HG03439 (cell line): Measurements from ENCODE around the gene TBC1D22A.

Source experiments
- ATAC-seq: cut with Tn5 transposase; IDR thresholded peaks from one replicate; pipeline ENCODE4 v1.9.1; 2021; ENCODE audit warnings: mild to moderate bottlenecking, moderate library complexity; ENCODE audit not compliant: unreplicated experiment

TBC1D22A gene

DNA sequence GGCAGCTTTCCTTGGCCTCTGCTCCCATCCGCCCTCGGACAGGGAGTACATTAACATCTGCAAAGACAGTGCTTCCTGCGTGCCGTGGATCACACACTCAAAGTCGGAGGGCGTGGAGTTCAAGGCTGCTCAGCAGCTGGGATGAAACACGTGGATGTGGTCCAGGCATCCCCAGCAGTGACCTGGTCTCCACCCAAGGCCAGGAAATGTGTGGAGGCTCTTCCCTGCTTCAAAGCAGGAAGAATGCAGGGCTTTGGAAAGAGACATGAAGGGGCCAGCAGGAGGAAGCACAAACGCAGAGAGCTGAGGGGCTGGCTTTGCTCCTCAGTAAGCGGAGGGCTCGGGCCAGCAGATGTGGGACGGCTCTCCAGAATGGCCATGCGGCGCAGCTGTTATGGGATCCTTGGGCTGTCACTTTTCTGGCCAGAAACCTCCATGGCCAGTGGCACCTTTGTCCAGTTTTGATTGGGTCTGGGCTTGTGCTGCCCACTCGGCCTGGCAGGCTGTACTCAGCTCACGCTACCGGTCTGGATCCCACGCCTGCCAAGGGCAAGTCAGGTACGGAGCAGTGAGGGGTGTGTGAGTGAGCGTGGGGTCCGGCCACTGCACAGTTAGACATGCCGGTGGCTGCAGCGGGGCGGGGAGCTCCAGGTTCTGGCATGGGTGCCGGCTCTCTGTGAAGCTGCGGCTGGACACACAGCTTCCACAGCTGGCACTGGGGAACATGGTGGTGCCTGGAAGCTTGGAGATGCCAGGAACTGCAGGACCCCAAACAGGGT lies 438.0 kb downstream of the TBC1D22A start:
- ATAC-seq, result no peak

DNA sequence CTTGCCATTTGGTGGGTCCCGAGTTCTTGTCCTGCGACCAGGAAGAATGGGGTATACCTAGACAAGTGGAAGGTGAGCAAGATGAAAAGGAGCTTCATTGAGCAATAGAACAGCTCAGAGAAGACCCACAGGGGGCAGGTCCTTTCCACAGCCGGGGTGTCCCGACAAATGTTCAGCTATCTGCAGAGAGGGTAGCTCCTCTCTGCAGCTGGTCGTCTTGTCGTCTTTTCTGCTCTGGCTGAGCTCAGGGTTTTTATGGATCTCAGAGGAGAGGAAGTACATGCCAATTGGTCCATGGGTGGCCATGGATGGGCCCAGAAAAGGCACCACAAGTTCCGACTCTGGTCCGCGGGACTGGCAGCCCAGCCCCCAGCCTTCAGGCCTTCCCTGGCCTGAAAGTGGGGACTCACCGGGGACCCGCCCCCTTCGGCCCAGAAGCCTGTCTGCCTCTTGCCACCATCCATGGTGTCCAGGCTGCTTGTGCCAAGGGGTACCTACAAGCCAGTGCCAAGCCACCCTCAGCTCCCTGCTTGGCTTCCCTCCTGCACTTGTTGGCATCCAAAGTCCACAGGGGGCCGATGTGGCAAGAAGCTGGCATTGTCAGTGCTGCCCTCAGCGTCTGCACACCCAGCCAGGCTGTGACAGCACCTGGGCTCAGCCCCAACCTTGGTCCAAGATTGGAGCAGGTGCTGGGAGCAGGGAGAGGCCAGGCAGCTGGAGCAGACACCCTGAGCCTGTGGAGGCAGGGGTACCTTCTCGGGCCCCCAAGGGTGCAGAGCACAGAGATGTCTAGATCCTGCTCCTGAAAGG lies 438.9 kb downstream of the TBC1D22A start:
- ATAC-seq, result no peak

DNA sequence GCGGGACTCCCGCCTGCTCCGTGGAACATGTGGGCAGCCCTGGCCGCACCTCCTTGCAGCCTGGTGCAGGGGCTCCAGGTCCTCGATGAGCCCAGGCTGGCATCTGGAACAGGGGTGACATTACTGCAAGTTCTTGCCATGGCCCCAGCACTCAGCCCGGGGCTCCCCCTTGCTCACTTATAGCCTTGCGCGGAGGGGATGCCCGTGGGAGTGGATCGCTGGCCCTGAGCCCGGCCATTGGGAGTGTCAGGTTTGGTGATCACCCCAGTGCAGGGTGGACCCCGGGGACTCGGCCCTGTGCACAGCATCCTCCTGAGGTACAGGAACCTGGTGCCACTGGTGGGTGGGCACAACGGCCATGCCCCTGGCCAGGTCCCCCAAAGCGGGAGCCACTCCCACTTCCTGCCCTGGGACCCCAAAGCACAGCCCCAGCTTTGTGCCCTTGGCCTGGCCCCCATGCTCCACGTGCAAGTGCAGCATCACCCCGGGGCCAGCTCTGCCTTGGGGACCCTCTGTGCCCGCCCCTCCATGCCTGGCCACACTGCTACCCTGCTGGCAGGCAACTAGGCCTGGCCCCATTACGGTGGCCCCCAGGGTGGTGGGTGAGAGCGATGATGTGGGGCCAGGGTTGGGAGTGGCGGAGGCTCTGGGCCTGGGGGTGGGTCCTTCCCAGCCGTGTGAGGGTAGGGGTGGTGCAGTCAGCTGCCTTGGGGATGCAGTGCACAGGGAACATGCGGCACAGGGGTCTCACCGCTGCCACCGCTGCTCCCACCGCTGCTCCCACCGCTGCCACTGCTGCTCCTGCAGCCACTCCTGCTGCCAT lies 439.8 kb downstream of the TBC1D22A start:
- ATAC-seq, result no peak

DNA sequence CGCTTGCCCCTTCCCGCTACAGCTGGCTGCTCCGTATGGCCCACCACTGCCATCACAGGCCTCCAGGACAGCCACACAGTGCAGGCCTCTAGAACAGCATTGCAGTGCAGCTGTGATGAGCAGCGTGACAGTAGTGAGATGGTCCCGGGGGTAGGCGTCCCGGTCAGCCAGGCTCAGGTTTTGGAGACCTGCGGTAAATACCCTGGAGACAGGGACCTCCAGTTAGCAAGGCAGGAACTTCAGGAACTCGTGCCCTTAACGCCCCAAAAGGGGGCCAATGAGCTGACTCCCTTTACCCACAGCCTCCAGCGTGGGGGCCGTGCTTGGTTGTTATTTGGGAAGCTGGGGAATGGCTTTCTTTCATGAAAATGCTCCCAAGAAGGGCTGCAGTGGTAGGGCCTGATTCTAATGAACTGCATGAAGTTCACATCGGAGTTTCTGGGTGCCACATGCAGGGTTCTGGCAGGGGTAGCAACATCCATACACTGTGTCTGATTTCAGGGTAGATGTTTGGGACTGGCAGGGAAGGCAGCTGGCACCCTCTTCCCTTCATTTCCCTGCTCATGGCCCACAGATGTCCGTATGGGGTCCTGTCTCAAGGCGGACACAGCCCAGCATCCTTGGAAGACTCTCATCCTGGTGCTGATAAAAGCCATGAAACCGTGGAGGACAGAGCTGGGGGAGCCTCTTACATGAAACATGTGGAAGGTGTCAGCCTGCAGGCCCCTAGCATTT lies 440.5 kb downstream of the TBC1D22A start:
- ATAC-seq, result no peak

DNA sequence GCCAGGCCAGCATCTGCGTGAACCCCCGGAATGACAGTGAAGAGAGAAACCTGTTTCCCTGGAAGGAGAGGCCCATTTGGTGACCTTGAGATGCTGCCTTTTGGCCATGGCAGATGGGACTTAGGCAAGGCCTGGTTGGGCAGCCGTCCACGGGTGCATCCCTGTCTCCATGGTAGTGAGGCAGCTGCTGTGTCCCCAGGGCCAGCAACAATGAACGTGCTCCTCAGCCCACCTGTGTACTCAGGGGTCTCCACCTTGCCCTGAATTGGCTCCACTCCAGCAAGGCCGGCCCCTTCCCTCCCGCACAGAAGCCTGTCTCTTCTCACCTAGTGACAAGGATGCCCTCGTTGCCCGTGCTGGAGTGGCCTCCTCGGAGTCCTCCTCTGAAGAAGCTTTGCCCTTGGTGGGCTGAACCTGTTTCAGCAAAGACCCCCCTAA lies 441.1 kb downstream of the TBC1D22A start:
- no peak for ATAC-seq

DNA sequence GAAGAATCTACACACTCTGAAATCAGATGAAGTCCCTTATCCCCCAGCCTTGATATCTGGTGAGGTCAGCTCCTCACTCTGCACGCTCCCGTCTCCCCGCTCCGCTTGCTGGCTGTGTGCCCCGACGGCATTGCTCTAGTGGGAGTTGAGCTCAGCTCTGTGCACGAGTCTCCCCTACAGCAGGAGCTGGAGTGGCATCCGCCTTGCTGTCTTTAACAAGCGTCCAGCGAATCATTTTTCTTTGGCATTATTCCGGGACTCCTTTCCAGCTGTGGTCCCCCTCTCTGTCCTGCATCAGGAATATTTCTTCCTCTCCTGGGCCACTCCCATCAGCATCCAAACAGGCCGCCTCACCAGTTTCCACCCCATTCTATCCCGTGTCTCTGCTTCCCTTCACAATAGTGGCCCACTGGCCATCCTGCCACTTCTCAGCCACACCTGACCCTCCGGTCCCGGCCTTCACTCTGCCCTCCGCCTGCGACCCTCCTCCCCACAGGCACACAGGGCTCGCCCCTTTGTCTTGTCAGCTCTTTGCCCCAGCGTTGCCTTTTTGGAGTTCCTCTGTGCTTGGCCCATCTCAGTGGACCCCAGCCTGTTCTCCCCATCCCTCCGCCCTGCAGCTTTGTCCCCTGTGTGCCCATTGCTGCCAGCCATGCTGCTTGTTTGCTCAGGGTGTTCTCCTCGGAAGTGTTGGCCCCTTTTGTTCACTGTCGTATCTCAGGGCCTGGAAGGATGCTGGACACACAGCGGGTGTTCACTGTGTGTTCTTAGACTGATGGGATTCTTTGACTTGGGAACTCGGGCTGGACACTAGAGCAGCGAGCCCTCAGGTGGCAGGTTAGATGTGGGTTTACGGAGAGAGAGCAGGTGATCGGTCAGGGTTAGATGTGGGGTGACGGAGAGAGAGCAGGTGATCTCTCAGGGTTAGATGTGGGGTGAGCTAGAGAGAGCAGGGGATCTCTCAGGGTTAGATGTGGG lies 441.8 kb downstream of the TBC1D22A start:
- ATAC-seq, result no peak

DNA sequence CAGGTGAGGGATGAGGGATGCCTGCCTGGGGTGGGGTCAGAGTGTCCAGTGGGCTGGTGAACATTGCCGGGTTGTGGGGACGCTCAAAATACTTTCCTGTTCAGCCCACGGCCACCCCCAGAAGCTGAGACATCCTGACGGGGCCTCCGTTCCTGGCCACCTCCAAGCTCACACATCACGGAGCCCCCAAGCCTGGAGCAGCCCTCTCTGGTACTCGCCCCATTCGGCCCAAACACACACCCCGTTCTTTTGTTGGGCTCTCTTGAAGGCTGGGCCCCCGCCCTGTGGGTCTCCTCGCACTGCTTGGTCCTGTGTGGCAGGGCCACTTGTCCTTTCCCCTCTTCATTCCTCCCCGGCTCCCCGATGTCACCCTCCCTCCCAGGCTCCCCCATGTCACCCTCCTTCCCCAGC lies 442.6 kb downstream of the TBC1D22A start:
- no peak for ATAC-seq

DNA sequence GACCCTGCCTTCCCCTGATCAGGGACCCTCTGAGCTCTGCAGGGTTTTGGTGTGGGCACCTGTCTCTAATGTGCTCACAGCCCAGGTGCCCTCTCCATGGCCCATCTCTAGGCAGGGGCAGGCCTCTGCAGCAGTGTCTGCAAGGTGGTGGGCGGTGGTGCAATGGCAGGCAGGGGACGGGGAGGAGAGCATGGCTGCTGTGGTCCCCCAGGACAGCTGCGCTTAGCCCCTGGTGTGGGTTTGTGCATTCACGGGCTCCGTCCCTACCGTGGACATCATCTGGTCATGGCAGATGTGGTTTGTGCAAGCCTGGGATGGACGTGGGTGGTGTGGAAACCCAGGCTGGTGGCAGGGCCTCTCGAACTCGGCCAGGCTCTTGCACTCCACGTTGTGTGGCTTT lies 443.1 kb downstream of the TBC1D22A start:
- ATAC-seq, result no peak

DNA sequence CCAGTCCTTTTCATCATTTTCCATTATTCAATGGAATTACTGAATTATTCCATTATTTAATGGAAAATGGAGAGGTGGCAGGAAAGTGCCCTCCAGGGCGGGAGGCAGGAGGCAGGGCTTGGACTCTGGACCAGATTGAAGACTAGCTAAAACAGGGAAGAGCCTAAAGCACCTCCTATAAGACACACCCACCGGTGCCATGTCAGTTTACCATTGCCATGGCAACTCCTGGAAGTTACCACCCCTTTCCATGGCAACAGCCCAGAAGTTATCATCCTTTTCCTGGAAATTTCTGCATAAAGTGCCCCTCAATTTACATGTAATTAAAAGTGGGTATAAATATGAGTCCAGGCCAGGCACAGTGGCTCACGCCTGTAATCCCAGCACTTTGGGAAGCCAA lies 443.7 kb downstream of the TBC1D22A start:
- ATAC-seq, result no peak

DNA sequence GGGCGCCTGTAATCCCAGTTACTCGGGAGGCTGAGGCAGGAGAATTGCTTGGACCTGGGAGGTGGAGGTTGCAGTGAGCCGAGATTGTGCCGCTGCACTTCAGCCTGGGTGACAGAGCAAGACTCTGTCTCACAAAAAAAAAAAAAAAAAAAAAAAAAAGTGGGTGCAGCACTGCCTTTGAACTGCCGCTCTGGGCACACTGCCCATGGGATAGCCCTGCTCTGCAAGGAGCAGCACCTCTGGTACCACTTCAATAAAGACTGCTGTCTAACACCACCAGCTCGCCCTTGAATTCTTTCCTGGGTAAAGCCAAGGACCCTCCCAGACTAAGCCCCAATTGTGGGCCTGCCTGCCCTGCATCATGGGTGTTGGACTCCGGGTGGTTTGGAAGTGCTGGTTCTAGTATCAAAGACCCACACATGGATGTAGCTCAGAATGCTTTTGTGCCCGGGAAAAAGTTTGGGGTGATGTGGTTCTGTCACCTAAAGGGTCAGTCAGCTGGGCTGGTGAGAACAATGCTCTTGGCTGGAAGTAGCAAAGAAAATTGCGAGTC lies 444.3 kb downstream of the TBC1D22A start:
- no peak for ATAC-seq

DNA sequence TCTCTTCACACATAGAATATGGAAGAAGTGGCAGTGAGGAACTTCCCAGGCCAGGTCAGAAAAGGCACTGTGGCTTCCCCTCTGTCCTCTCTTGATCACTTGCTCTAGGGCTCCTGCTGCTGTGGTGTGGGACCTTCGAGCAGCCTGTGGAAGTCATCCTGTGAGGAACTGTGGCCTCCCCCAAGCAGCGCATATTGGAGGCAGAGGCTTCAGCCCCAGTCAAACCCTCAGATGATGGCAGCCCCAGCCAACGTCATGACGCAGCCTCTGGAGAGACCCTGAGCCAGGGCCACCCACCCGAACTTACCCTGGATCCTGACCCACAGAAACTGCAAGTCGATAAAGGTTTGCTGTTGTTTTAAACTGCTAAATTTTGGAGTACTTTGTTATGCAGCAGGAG lies 444.9 kb downstream of the TBC1D22A start:
- no peak for ATAC-seq

DNA sequence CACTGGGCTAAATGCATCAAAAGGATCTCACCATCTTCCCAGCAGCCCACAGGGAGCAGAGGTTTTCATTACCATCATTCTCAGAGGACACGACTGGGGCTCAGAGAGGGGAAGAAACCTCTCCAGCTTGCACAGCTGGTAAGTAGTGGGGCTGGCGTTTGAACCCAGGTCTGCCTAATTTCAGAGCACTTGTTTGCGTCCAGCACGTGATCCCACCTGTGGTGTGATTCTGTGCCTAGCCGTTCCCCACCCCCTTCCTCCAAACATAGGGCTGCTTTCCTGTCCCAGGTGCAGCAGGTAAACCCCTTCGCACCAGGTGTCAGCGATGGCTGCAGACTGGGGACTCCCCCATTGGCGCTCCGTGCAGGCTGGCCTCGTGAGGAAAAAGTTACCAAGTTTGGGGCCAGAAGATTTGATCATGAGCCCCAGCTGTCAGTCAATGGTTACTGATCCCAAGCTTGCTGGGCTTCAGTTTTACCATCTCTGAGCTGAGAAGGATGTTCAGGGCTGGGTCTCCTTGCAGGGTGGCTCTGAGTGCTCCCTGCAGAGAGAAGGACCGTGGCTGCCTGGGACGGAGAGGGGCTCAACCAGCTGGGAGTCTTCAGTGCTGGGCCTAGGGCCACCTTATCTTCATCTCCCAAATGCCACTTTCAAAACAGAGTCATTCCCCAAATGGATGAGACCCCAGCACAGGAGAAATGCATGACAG lies 445.6 kb downstream of the TBC1D22A start:
- ATAC-seq, result no peak

DNA sequence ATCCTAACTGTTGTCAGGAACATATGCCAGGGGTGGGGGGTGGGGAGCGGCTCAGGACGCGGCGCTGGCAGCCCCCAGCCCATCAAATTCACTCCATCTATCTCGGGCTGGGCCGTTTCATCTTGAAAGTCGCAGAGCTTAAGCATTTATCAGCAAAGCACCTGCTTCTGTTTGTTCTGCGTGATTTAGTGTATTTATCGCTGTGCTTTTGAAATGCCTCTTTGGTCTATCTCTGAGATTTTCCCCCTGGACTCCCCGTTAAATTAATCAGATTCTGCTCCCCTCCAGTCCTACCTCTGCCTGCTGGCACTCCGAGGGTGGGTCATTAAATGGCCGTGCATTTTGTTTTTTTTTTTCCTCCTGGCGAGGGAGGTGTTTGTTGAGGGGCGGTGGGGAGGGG lies 446.2 kb downstream of the TBC1D22A start:
- no peak for ATAC-seq

DNA sequence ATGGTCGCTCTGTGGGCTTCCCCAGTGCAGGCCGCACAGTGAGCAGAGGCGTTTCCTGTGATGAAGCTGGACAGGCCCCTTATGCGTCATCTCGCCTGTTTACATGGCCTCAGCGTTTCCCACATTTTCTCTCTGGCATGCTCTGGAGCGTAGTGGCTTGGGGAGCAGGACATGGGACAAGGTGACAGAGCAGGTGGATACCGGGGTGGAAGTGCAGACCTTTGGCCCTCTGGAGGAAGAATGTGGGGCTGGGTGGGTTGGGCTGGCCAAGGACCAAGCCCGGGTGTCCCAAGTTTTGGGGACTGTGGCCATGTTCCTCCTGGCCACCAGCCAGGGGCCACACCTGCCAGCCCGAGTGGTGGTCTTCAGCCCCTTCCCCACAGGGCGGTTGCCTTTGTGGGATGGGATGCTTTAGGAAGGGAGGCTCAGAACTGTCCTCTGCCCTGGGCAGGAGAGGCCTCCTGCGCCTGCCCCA lies 446.6 kb downstream of the TBC1D22A start:
- ATAC-seq, result no peak

DNA sequence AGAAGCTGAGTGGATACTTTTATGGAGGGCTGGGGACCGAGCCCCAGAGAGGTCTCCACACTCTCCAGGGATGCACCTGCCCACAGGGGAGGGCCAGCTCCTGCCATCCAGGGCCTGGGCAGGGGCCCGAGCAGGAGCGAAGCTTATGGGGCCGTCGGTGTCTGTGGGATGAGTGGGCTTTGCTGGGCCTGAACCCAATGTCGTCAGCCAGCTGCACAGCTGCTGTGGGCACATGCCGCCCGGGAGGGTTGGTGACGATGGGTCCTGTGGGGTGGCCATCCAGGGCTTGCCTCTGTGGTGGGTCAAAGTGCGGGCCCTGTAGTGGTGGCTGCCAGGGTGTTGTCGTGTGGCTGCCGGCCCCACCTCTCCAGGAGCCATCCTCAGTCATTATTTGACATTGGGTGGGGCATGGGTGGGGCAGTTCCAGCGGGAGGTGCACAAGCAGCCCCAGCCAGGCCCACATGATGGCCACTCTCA lies 447.1 kb downstream of the TBC1D22A start:
- ATAC-seq, result no peak

DNA sequence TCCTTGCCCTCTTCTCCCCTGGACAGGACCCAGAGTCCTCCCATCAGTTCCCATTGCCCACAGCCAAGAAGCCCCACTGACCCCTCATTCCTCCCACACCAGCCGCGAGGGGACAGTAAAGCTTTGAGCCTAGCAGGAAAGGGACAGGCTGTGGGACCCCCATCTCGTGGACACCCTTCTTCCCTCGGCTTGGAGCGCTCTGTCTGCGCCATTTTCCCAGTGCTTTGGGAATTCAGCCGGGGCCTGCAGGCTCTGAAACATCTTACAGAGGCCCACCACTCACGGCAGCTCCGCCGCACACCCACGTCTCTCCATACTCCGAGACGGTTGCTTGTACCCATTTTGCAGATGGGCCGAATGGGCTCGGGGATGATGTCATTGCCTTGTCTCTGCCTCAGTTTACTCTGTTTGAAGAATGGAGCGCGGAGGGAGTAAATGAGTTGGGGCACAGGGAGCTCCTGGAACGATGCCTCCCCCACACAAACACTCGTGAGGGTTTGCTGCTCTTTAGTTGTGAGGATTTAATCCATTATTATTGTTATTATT lies 447.7 kb downstream of the TBC1D22A start:
- ATAC-seq, result no peak

DNA sequence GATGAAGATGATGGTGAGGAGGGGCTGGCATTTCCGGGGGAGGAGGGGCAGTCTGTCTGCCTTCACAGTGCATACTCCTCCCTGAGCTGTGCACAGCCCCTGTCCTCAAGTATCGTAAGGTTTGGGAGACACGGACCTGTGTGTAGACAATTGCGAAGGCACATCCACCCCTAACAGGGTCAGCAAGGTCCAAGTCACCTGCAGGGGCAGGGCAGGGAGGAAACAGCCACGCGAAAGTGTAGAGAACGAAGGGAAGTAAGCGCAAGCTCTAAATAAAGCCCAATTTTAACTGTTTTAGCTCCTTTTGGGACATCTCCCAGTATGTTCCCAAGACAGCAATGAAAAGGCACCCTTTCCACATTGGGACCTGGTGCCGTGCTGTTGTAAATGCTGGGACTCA lies 448.2 kb downstream of the TBC1D22A start:
- no peak for ATAC-seq
